ENCODE measurements around the gene BLVRA.
"Not testable (repeated sequence)": the region's sequence is repeated elsewhere in the genome, so short reads cannot be mapped to it uniquely, and the experiment has no call there.

The BLVRA gene

GRCh38 chr7:43758029-43758821 is at the start of gene BLVRA:
Gene BLVRA (plus strand): TSS chr7:43758680. CDS start chr7:43771159, 12,479 bp downstream.
- peak; percentile 54 to 70 for DNase-seq

- no peak for DNase-seq
Observed at GRCh38 chr7:43711503-43711902, 47.0 kb upstream of the BLVRA start.

- DNase-seq = not testable (repeated sequence)
Observed at GRCh38 chr7:43715966-43716365, 42.5 kb upstream of the BLVRA start.

- no peak for DNase-seq
Observed at GRCh38 chr7:43716598-43716997, 41.9 kb upstream of the BLVRA start.

- DNase-seq = peak in 1 of 2 experiments; percentile 7
Observed at GRCh38 chr7:43721193-43721806, 37.2 kb upstream of the BLVRA start.

GRCh38 chr7:43723007-43723341 is 35.5 kb upstream of the BLVRA start:
- no peak for DNase-seq

- DNase-seq = no peak
Observed at GRCh38 chr7:43725251-43725650, 33.2 kb upstream of the BLVRA start.

GRCh38 chr7:43726466-43726865 is 32.0 kb upstream of the BLVRA start:
- no peak for DNase-seq

- no peak for DNase-seq
Observed at GRCh38 chr7:43727003-43727402, 31.5 kb upstream of the BLVRA start.

- no peak for DNase-seq
Observed at GRCh38 chr7:43727494-43727893, 31.0 kb upstream of the BLVRA start.

GRCh38 chr7:43729214-43729923 is 29.1 kb upstream of the BLVRA start, which contains the start of gene COA1:
Gene COA1 (minus strand): TSS chr7:43729523. CDS start chr7:43648614, 80,909 bp downstream.
- peak; percentile 95 to 97 for DNase-seq

GRCh38 chr7:43729924-43730248 is 28.6 kb upstream of the BLVRA start:
- DNase-seq = no peak

GRCh38 chr7:43731494-43731893 is 27.0 kb upstream of the BLVRA start:
- DNase-seq = not testable (repeated sequence)

- DNase-seq = not testable (repeated sequence)
Observed at GRCh38 chr7:43734575-43735332, 23.7 kb upstream of the BLVRA start.

- no peak for DNase-seq
Observed at GRCh38 chr7:43735403-43735801, 23.1 kb upstream of the BLVRA start.

GRCh38 chr7:43735802-43736603 is 22.5 kb upstream of the BLVRA start:
- DNase-seq = no peak

- DNase-seq = no peak
Observed at GRCh38 chr7:43737467-43738127, 20.9 kb upstream of the BLVRA start.

- no peak for DNase-seq
Observed at GRCh38 chr7:43742692-43743091, 15.8 kb upstream of the BLVRA start.

- DNase-seq = no peak
Observed at GRCh38 chr7:43747328-43748105, 11.0 kb upstream of the BLVRA start.

- no peak for DNase-seq
Observed at GRCh38 chr7:43749383-43749940, 9.0 kb upstream of the BLVRA start.

Measured in SHP77 (cell line).